ENCODE data around the gene SKAP2.

DNA sequence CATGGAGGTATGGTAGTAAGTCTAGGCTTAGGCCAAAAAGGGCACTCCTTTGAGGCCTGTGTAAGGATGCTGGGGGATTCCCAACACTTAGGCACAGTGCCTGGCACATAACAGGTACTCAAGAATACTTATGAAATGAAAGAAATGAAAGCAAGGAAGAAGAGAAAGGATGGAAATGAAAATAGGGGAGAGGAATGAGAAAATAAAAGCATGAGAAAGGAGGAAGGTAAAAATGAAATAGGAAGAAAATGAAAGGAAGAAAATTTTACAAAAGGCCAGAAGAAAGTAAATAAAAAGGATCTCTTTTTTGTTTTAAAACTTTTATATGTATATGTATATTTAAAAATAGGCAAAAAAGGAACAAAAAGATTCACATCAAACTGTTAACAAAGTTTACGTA is 146.3 kb downstream of the SKAP2 start:
- TF ChIP-seq, protein P1, sequence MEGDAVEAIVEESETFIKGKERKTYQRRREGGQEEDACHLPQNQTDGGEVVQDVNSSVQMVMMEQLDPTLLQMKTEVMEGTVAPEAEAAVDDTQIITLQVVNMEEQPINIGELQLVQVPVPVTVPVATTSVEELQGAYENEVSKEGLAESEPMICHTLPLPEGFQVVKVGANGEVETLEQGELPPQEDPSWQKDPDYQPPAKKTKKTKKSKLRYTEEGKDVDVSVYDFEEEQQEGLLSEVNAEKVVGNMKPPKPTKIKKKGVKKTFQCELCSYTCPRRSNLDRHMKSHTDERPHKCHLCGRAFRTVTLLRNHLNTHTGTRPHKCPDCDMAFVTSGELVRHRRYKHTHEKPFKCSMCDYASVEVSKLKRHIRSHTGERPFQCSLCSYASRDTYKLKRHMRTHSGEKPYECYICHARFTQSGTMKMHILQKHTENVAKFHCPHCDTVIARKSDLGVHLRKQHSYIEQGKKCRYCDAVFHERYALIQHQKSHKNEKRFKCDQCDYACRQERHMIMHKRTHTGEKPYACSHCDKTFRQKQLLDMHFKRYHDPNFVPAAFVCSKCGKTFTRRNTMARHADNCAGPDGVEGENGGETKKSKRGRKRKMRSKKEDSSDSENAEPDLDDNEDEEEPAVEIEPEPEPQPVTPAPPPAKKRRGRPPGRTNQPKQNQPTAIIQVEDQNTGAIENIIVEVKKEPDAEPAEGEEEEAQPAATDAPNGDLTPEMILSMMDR (conservative IDR thresholded peaks at IDR 0.05; ENCODE audit: low read depth, low read length), result no peak
- TF ChIP-seq, protein P2, sequence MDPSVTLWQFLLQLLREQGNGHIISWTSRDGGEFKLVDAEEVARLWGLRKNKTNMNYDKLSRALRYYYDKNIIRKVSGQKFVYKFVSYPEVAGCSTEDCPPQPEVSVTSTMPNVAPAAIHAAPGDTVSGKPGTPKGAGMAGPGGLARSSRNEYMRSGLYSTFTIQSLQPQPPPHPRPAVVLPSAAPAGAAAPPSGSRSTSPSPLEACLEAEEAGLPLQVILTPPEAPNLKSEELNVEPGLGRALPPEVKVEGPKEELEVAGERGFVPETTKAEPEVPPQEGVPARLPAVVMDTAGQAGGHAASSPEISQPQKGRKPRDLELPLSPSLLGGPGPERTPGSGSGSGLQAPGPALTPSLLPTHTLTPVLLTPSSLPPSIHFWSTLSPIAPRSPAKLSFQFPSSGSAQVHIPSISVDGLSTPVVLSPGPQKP (IDR thresholded peaks at IDR 0.05; ENCODE audit: borderline replicate concordance, low read depth, low read length), result no peak
- TF ChIP-seq MAFK (IDR thresholded peaks at IDR 0.05; ENCODE audit: low read depth, low read length) (no peak), RAD21 (IDR thresholded peaks at IDR 0.05; ENCODE audit: low read length) (no peak), POLR2A (IDR thresholded peaks at IDR 0.05; ENCODE audit: low read depth, low read length) (no peak), MXI1 (IDR thresholded peaks at IDR 0.05; ENCODE audit: borderline replicate concordance, low read depth, low read length) (no peak), SMC3 (IDR thresholded peaks at IDR 0.05; ENCODE audit: low read depth, low read length) (no peak), RFX5 (IDR thresholded peaks at IDR 0.05; ENCODE audit: low read depth, low read length) (no peak)
- TF ChIP-seq, protein P3, sequence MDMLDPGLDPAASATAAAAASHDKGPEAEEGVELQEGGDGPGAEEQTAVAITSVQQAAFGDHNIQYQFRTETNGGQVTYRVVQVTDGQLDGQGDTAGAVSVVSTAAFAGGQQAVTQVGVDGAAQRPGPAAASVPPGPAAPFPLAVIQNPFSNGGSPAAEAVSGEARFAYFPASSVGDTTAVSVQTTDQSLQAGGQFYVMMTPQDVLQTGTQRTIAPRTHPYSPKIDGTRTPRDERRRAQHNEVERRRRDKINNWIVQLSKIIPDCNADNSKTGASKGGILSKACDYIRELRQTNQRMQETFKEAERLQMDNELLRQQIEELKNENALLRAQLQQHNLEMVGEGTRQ (IDR thresholded peaks at IDR 0.05; ENCODE audit: low read depth, low read length), result no peak
